ENCODE results near the gene GCSAM.

DNA sequence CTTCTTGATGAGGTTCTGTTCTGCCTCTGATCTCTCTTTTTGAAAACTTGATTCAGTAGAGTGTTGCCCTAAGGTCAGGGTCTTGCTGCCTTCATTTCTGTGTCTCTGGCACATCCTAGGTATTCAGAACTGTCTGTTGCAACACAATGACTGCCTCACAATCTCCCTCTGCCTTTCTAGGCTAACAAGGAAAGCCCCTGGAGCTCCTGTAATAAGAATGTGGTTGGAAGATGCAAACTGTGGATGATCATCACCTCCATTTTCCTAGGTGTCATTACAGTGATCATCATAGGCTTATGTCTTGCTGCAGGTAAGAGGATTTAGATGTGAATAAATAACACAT lies 39.9 kb downstream of the GCSAM start:
- TF ChIP-seq CEBPB (IDR thresholded peaks at IDR 0.05), result no peak
- TF ChIP-seq RARB (CRISPR knock-in tag; IDR thresholded peaks at IDR 0.05), result no peak
- no peak for TF ChIP-seq CBX8 (IDR thresholded peaks at IDR 0.05)
- TF ChIP-seq, protein P1, sequence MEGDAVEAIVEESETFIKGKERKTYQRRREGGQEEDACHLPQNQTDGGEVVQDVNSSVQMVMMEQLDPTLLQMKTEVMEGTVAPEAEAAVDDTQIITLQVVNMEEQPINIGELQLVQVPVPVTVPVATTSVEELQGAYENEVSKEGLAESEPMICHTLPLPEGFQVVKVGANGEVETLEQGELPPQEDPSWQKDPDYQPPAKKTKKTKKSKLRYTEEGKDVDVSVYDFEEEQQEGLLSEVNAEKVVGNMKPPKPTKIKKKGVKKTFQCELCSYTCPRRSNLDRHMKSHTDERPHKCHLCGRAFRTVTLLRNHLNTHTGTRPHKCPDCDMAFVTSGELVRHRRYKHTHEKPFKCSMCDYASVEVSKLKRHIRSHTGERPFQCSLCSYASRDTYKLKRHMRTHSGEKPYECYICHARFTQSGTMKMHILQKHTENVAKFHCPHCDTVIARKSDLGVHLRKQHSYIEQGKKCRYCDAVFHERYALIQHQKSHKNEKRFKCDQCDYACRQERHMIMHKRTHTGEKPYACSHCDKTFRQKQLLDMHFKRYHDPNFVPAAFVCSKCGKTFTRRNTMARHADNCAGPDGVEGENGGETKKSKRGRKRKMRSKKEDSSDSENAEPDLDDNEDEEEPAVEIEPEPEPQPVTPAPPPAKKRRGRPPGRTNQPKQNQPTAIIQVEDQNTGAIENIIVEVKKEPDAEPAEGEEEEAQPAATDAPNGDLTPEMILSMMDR (IDR thresholded peaks at IDR 0.05), result no peak
- TF ChIP-seq, protein P2, sequence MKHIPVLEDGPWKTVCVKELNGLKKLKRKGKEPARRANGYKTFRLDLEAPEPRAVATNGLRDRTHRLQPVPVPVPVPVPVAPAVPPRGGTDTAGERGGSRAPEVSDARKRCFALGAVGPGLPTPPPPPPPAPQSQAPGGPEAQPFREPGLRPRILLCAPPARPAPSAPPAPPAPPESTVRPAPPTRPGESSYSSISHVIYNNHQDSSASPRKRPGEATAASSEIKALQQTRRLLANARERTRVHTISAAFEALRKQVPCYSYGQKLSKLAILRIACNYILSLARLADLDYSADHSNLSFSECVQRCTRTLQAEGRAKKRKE (CRISPR knock-in tag; IDR thresholded peaks at IDR 0.05; ENCODE audit: low read depth), result no peak
- TF ChIP-seq CHD2 (IDR thresholded peaks at IDR 0.05; ENCODE audit: low read length, partially characterized antibody), result no peak
- TF ChIP-seq NR3C1 (IDR thresholded peaks at IDR 0.05), result no peak
- TF ChIP-seq POLR2A (IDR thresholded peaks at IDR 0.05; ENCODE audit: low read length), result no peak
- TF ChIP-seq GATA3 (IDR thresholded peaks at IDR 0.05; ENCODE audit: borderline replicate concordance), result no peak
- TF ChIP-seq RFX5 (IDR thresholded peaks at IDR 0.05), result no peak
- TF ChIP-seq RAD21 (conservative IDR thresholded peaks at IDR 0.05 in 1 of 2, IDR thresholded peaks at IDR 0.05 in 1 of 2), result no peak
